GM19099 (cell line): ENCODE data around the gene ACYP1.
A peak's percentile ranks its signal among the peaks of the same experiment; 100 is the strongest.

ENCODE experiments used
- POLR2A ChIP-seq: IDR thresholded peaks from 3 replicates; pipeline ENCODE4 v1.6.1; 2011; ENCODE audit warnings: low read depth; ENCODE audit not compliant: insufficient read length; ENCODE audit errors: extremely low read depth

The ACYP1 gene

GRCh38 chr14:75051556-75051899 lies 12.3 kb downstream of the ACYP1 start:
- TF ChIP-seq POLR2A, result no peak

- peak; percentile 81 for TF ChIP-seq POLR2A
These were observed 12.8 kb downstream of the ACYP1 start, which contains the start of gene MLH3 for GRCh38 chr14:75050852-75051555. Gene MLH3 (minus strand): TSS chr14:75051467. CDS start chr14:75049655, 1,812 bp downstream.

GRCh38 chr14:75049731-75050201 lies 14.1 kb downstream of the ACYP1 start:
- no peak for TF ChIP-seq POLR2A

- TF ChIP-seq POLR2A, result no peak
These were observed 14.7 kb downstream of the ACYP1 start for GRCh38 chr14:75049136-75049535.

- TF ChIP-seq POLR2A, result no peak
These were observed 15.7 kb downstream of the ACYP1 start for GRCh38 chr14:75048101-75048500.

- no peak for TF ChIP-seq POLR2A
These were observed 16.3 kb downstream of the ACYP1 start for GRCh38 chr14:75047506-75047905.

- no peak for TF ChIP-seq POLR2A
These were observed 16.9 kb downstream of the ACYP1 start for GRCh38 chr14:75046899-75047298.

GRCh38 chr14:75046275-75046674 lies 17.5 kb downstream of the ACYP1 start:
- no peak for TF ChIP-seq POLR2A

- TF ChIP-seq POLR2A, result no peak
These were observed 19.1 kb downstream of the ACYP1 start for GRCh38 chr14:75044752-75045151.

GRCh38 chr14:75044322-75044721 lies 19.5 kb downstream of the ACYP1 start:
- TF ChIP-seq POLR2A, result no peak

GRCh38 chr14:75042035-75042434 lies 21.8 kb downstream of the ACYP1 start:
- TF ChIP-seq POLR2A, result no peak

- TF ChIP-seq POLR2A, result no peak
These were observed 22.2 kb downstream of the ACYP1 start for GRCh38 chr14:75041613-75042012.

GRCh38 chr14:75040959-75041358 lies 22.9 kb downstream of the ACYP1 start:
- TF ChIP-seq POLR2A, result no peak

- no peak for TF ChIP-seq POLR2A
These were observed 23.3 kb downstream of the ACYP1 start for GRCh38 chr14:75040507-75040906.

- TF ChIP-seq POLR2A, result no peak
These were observed 30.9 kb downstream of the ACYP1 start for GRCh38 chr14:75032939-75033338.

GRCh38 chr14:75030147-75030546 lies 33.7 kb downstream of the ACYP1 start:
- no peak for TF ChIP-seq POLR2A

- no peak for TF ChIP-seq POLR2A
These were observed 37.9 kb downstream of the ACYP1 start for GRCh38 chr14:75025876-75026275.

- TF ChIP-seq POLR2A, result no peak
These were observed 38.7 kb downstream of the ACYP1 start for GRCh38 chr14:75025082-75025481.

GRCh38 chr14:75023108-75023507 lies 40.7 kb downstream of the ACYP1 start:
- no peak for TF ChIP-seq POLR2A
